BJ (cell line): Measurements from ENCODE around the gene NAV2. TPM values are rescaled to one million over a fixed set of nuclear protein-coding genes. Genes with fewer than 3 reads are reported as not detected.

Experiments
- CTCF ChIA-PET: fragments of 350-600 bp; formaldehyde crosslinking; extraction: SDS; loops from one replicate; lab custom pipeline; 2021; ENCODE audit warnings: antibody characterized with exemption, inconsistent platforms; lab: Yijun Ruan, JAX
- POLR2A ChIA-PET: fragments of 300-600 bp; sonication (Branson Sonifier 250); formaldehyde crosslinking; extraction: SDS; loops from one replicate; lab custom pipeline; 2021; ENCODE audit warnings: antibody characterized with exemption; lab: Charles Lee
- DNase-seq: peaks from one replicate; pipeline ENCODE4 v3.0.0-alpha.2; 2011; ENCODE audit warnings: low read depth
- H3K27me3 ChIP-seq: 2 replicates; pipeline ENCODE4 v1.6.0; 2011; ENCODE audit warnings: low read length; ENCODE audit not compliant: control insufficient read depth, insufficient read depth
- H3K36me3 ChIP-seq: 2 replicates; pipeline ENCODE4 v1.5.1; 2011; ENCODE audit warnings: low read length; ENCODE audit not compliant: control insufficient read depth, insufficient read depth
- H3K4me3 ChIP-seq: 2 replicates; pipeline ENCODE4 v1.5.1; 2011; ENCODE audit warnings: low read depth, mild to moderate bottlenecking, control low read depth, low read length
- polyA plus RNA-seq: library from polyadenylated mRNA; depleted of rRNA; stranded (reverse); fragments of >200 nt; gene quantifications from 2 replicates; pipeline ENCODE4 v1.2.3, GENCODE V29; 2011
- TF ChIP-seq, protein P1 (sequence below): IDR thresholded peaks from 2 replicates; pipeline ENCODE4 v1.5.1; 2011; ENCODE audit warnings: low read depth, mild to moderate bottlenecking, control low read depth, inconsistent platforms, low read length, moderate library complexity; ENCODE audit not compliant: insufficient read depth

Gene NAV2
- polyA plus RNA-seq, 1 experiment: 6.1 TPM

DNA sequence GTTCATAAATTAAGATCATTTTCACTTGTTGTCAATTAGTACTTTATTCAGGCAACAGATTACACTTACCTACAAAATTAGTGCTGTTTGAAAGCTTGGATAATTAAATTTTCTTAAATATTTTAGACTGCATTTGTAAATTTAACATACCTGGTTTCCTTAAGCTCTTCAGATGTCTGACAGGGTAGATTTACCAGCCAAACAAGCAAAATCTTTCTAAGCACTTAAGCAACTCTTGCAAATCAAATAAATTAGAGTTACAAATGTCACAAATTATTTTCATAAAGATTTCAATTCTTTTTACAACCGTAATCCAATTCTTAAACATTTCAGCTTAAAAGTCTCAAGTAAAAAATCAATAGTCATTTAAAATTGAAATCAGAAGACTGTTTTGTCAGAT is 317.8 kb downstream of the NAV2 start:
- no peaks in the 10 kb centered on the region for H3K27me3 ChIP-seq
- POLR2A ChIA-PET: no interaction called here
- CTCF ChIA-PET: interaction anchor here (0.8 to 1.6 kb wide), 4 partner anchors 17 to 325 kb away, joined by 3 to 4 read pairs (median 4); no protein-coding TSS in a partner anchor

DNA sequence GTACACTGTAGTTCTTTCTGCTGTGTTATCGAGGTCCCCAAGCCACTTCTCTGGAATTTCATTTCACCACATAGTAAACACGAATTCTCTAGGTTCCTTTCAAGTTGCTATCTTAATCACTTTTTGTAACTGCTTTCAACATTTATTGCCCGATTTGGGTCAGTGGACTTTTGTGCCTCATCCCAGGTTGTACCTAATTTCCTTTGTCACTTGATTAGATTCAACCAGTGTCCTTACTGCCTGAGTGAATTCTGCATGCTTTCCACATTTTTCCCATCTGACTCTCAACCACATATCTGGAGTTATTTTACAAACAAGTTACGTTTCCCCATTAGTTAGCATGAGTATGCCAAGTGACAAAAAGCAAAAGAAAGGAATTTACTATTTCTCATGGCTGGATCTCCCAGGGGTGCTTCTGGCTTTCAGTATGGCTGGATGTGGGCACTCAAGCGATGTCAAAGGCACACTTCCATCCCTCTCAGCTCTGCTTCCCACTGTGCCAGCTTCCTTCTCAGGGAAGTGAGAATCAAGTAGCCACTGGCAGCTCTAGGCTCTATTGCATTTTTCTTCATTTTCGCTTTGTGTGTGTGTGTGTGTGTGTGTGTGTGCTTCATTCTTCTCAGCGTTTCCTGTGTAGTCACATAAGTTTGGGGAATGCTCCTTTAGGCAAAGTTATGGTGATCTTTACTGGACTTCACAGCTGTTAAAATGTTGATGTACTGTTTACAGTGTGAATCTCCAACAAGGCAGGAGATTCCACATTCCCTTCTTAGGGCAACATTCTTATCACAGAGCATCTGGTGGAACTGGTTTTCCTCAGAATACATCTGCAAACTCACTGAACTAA is 318.7 kb downstream of the NAV2 start:
- ChIA-PET POLR2A (no interaction called here), CTCF (interaction anchor here (0.7 to 1.6 kb wide), 4 partner anchors 10 to 324 kb away, joined by 3 to 4 read pairs (median 4); no protein-coding TSS in a partner anchor)

More for the DNA sequence above, 317.8 kb downstream of the NAV2 start:
- H3K36me3 ChIP-seq: no peaks in the 10 kb centered on the region
- TF ChIP-seq, protein P1, sequence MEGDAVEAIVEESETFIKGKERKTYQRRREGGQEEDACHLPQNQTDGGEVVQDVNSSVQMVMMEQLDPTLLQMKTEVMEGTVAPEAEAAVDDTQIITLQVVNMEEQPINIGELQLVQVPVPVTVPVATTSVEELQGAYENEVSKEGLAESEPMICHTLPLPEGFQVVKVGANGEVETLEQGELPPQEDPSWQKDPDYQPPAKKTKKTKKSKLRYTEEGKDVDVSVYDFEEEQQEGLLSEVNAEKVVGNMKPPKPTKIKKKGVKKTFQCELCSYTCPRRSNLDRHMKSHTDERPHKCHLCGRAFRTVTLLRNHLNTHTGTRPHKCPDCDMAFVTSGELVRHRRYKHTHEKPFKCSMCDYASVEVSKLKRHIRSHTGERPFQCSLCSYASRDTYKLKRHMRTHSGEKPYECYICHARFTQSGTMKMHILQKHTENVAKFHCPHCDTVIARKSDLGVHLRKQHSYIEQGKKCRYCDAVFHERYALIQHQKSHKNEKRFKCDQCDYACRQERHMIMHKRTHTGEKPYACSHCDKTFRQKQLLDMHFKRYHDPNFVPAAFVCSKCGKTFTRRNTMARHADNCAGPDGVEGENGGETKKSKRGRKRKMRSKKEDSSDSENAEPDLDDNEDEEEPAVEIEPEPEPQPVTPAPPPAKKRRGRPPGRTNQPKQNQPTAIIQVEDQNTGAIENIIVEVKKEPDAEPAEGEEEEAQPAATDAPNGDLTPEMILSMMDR: no peak
- H3K4me3 ChIP-seq: no peak overlapping the region
- DNase-seq: no peak

DNA sequence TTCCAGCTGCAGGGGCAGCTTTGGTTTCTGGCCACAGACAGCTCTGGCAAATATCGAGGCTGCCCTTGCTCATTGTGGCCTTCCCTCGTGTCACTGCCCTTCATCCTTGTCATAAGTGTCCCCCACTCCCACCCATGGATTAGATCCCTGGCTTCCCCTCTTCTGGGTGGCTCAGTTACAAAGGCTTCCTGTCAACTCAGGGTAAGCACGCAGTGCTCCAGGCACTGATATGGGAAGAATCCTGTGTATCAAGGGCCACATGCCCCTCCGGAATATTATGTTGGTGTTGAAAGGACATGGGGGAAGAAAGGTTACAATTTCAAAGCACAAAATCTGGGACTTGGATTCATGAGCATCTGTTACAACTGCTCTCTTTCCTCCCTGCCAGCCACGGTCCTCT is 319.5 kb downstream of the NAV2 start:
- peaks cover 1% of the 10 kb centered on the region; the same call in 1 of the 2 replicates for H3K36me3 ChIP-seq
- TF ChIP-seq, protein P1: no peak
- no peaks in the 10 kb centered on the region for H3K27me3 ChIP-seq
- H3K4me3 ChIP-seq: no peak overlapping the region
- DNase-seq: no peak
- POLR2A ChIA-PET: no interaction called here
- CTCF ChIA-PET: interaction anchor here (1.1 to 1.6 kb wide), 2 partner anchors 10 to 101 kb away, joined by 4 read pairs; no protein-coding TSS in a partner anchor

More for the DNA sequence above, 318.7 kb downstream of the NAV2 start:
- Histone ChIP-seq H3K36me3 (0 out of 2 replicates have a peak, but pooled peaks cover 1% of the 10 kb centered on the region), H3K27me3 (no peaks in the 10 kb centered on the region), H3K4me3 (no peak overlapping the region)
- TF ChIP-seq, protein P1: no peak
- DNase-seq: peak; percentile 93

DNA sequence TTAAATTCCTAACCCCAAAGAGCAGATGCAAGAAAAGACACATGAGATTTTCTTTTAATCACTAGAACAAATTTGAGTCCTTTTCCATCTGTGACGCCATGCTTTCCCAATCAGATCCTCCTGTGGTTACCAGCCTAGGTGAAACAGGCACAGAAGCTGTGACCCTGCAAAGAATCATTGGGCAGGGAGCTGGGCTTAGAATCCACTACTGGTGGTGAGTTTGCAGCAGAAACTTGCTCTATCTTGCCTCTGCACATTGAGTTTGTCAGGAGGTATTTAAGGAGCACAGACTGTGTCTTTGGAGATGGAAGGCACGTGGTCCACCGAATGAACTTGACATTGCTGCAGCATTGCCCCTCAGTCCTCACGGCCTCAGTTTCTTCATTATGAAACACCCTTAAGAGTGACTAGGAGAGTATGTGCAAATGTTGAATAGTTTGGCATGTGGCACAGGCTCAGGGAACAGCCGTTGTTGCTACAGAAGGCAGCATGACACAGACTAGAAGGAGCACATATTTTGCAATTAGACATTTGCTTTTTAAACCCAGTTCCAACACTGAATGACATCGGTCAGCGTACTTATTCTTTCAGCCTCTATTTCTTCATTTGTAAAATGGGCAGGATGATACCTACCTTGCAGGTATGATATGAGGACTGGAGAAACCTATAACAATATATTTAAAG is 320.1 kb downstream of the NAV2 start:
- ChIA-PET POLR2A (no interaction called here), CTCF (interaction anchor here (0.6 to 1.3 kb wide), 2 partner anchors 71 to 77 kb away, joined by 3 read pairs; no protein-coding TSS in a partner anchor)
- Histone ChIP-seq H3K27me3 (no peaks in the 10 kb centered on the region), H3K36me3 (peaks cover 1% of the 10 kb centered on the region; the same call in 1 of the 2 replicates), H3K4me3 (no peak overlapping the region)
- TF ChIP-seq, protein P1: no peak
- no peak for DNase-seq

DNA sequence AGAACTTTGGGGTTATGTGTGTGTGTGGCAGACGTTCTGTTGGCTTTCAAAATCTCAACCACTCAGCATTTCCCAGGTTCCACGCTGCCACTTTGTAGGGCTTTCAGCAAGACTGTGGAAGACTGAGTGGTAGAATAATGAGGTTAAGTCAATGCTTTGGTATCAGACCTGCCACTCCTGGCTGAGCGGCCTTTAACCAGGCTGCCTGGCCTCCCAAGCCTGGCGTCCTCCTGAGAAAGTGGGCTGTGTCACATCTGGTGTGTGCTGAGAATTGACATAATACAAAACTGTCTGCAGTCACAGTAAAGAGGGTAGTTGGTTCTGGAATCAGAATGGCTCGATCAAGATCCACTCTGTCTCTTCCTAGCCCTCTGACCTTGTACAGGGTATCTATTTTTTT is 321.2 kb downstream of the NAV2 start:
- Histone ChIP-seq H3K4me3 (no peak overlapping the region), H3K36me3 (peaks cover 5% of the 10 kb centered on the region), H3K27me3 (no peaks in the 10 kb centered on the region)
- TF ChIP-seq, protein P1: no peak
- no peak for DNase-seq
- ChIA-PET CTCF (interaction anchor here (0.6 to 1.3 kb wide), 3 partner anchors 21 to 76 kb away, joined by 3 read pairs; no protein-coding TSS in a partner anchor), POLR2A (no interaction called here)
